Measurements from ENCODE around the gene NPTXR.

DNA sequence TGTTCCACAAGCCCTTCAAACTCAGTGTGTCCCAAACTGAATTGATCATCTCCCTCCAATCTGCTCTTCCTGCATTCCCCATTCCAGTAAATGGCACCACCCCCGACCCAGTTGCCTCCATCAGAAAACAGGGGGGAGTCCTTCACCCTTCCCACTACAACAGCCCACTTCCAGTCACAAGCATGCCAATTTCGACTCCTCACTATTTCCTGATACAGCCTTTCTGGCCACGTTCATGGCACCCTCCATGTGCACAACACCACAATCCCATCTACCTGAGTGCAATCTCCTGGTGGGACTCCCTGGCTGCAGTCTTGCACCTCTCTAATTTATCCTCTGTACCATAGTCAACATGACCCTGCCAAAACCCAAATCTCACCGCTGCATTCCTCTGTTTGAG is 48.3 kb downstream of the NPTXR start:
- TF ChIP-seq EP300 (IDR thresholded peaks at IDR 0.05) (no peak), POLR2A (IDR thresholded peaks at IDR 0.05) (no peak)
